Gastrocnemius medialis (tissue), 4 donors: Measurements from ENCODE around the gene TLR1. TPM values are rescaled to one million over a fixed set of nuclear protein-coding genes. Genes with fewer than 3 reads are reported as not detected.

Experiments used
- ATAC-seq, 2 donors: fragments of 150-250 bp; one replicate each; pipeline ENCODE4 v1.9.1; 2016
- DNase-seq, 2 donors: peaks; one replicate each; pipeline ENCODE4 v3.0.0-alpha.2; 2019
- H3K27ac ChIP-seq, 4 donors: fragments of 200-600 bp; sonication (generic); 1 replicate in 1 of 4; 2 replicates in 3 of 4; pipeline ENCODE4 v1.5.1; 2016 to 2018; ENCODE audit warnings: mild to moderate bottlenecking in 2 of 4, moderate library complexity in 1 of 4
- H3K27me3 ChIP-seq, 3 donors: fragments of 200-600 bp; sonication (generic) in 2 of 3; 1 replicate in 1 of 3; 2 replicates in 2 of 3; pipeline versions ENCODE4 v1.5.1 to v1.6.0; 2016 to 2019; ENCODE audit warnings: mild to moderate bottlenecking in 1 of 3, moderate library complexity in 1 of 3
- H3K36me3 ChIP-seq, 2 donors: fragments of 200-600 bp; sonication (generic) in 1 of 2; one replicate each; pipeline ENCODE4 v1.5.1; 2017 to 2018
- H3K4me1 ChIP-seq, 2 donors: fragments of 200-600 bp; sonication (generic) in 1 of 2; one replicate each; pipeline ENCODE4 v1.5.1; 2016 to 2017; ENCODE audit warnings: mild to moderate bottlenecking in 2 of 2
- H3K4me3 ChIP-seq, 4 donors: fragments of 200-600 bp; sonication (generic) in 3 of 4; 1 replicate in 1 of 4; 2 replicates in 3 of 4; pipeline ENCODE4 v1.5.1; 2016 to 2019; ENCODE audit warnings: mild to moderate bottlenecking in 2 of 4
- H3K9me3 ChIP-seq, 3 donors: fragments of 200-600 bp; sonication (generic) in 2 of 3; 1 replicate in 1 of 3; 2 replicates in 2 of 3; pipeline ENCODE4 v1.5.1; 2016 to 2019
- POLR2A ChIP-seq, 2 donors: fragments of 450-650 bp; IDR thresholded peaks; one replicate each; pipeline ENCODE4 v1.6.1; 2017; ENCODE audit warnings: antibody characterized with exemption in 2 of 2, mild to moderate bottlenecking in 2 of 2, moderate library complexity in 2 of 2
- in situ Hi-C, 4 donors: fragments of 200-750 bp; cut with MboI; loops; one replicate each; pipeline versions ENCODE4 v1.15.0 to v1.8.0; 2017; ENCODE audit warnings: low sequenced_read_pairs in 4 of 4
- intact Hi-C: fragments of 100-400 bp; cut with DNase I; formaldehyde crosslinking; loops from one replicate; pipeline ENCODE4 v1.15.1; 2023; ENCODE audit warnings: low total_unique reads
- total RNA-seq, 4 donors: library from RNA; depleted of rRNA; stranded (reverse); fragments of >200 nt; gene quantifications; one replicate each; pipeline versions ENCODE4 v1.1.0 to v1.2.3, GENCODE V29; 2016
- TF ChIP-seq, protein P1 (sequence below), 5 experiments: fragments of 450-650 bp in 3 of 5; fragments of 200-600 bp in 2 of 5; sonication (generic) in 2 of 5; IDR thresholded peaks in 4 of 5; conservative IDR thresholded peaks in 1 of 5; 1 replicate in 4 of 5; 2 replicates in 1 of 5; pipeline ENCODE4 v1.5.1; 2016 to 2019; ENCODE audit warnings: antibody characterized with exemption in 5 of 5, mild to moderate bottlenecking in 3 of 5, moderate library complexity in 3 of 5

Gene TLR1
- total RNA-seq, 4 donors from 2014 or later, result 1.3 to 2.4 (median 1.5) TPM; not detected in 1

DNA sequence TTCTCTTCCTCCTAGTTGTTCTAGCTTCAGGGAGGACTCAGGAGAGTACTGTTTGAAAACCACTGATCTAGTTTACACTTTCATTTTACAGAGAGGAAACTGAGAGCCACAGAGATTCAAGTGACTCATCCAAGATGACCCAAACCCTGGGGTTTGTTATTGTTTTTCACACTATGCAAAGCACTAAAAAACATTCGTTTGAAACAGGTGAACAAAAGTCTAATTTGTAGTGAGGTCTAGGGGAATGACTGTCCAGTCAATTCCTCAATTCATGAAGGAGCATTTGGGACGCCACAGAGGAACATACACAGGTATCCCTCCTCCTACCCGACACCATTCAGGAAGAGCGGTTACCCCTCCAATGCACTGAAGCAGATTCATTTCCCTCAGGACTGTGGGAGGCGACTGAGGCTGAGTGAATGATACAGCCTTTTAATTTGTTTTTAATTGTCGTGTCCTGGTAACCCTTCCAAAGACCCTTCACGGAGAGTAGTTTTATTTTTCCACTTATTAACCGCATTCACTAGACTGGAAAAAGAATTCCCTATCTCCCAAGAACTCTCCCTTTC, 52.1 kb downstream of the TLR1 start:
- H3K36me3 ChIP-seq, result no peaks in the 10 kb centered on the region
- no peaks in the 10 kb centered on the region for H3K27me3 ChIP-seq
- DNase-seq, result no peak
- H3K4me1 ChIP-seq, result no peaks in the 10 kb centered on the region
- in situ Hi-C loops (loop anchor here in 1 of 4 donors (25.0 kb wide), 1 partner anchor 385 kb away; no protein-coding TSS in a partner anchor), intact Hi-C loops (no loop called here)
- H3K27ac ChIP-seq, result peak overlapping the region in 2 of 4 donors; percentile 38 to 47
- TF ChIP-seq, protein P1, sequence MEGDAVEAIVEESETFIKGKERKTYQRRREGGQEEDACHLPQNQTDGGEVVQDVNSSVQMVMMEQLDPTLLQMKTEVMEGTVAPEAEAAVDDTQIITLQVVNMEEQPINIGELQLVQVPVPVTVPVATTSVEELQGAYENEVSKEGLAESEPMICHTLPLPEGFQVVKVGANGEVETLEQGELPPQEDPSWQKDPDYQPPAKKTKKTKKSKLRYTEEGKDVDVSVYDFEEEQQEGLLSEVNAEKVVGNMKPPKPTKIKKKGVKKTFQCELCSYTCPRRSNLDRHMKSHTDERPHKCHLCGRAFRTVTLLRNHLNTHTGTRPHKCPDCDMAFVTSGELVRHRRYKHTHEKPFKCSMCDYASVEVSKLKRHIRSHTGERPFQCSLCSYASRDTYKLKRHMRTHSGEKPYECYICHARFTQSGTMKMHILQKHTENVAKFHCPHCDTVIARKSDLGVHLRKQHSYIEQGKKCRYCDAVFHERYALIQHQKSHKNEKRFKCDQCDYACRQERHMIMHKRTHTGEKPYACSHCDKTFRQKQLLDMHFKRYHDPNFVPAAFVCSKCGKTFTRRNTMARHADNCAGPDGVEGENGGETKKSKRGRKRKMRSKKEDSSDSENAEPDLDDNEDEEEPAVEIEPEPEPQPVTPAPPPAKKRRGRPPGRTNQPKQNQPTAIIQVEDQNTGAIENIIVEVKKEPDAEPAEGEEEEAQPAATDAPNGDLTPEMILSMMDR (IDR thresholded peaks at IDR 0.05 in 4 of 5, conservative IDR thresholded peaks at IDR 0.05 in 1 of 5), result no peak
- TF ChIP-seq POLR2A (IDR thresholded peaks at IDR 0.05), result no peak
- ATAC-seq, result no peak
- H3K4me3 ChIP-seq, result no peak overlapping the region
- H3K9me3 ChIP-seq, result no peaks in the 10 kb centered on the region

DNA sequence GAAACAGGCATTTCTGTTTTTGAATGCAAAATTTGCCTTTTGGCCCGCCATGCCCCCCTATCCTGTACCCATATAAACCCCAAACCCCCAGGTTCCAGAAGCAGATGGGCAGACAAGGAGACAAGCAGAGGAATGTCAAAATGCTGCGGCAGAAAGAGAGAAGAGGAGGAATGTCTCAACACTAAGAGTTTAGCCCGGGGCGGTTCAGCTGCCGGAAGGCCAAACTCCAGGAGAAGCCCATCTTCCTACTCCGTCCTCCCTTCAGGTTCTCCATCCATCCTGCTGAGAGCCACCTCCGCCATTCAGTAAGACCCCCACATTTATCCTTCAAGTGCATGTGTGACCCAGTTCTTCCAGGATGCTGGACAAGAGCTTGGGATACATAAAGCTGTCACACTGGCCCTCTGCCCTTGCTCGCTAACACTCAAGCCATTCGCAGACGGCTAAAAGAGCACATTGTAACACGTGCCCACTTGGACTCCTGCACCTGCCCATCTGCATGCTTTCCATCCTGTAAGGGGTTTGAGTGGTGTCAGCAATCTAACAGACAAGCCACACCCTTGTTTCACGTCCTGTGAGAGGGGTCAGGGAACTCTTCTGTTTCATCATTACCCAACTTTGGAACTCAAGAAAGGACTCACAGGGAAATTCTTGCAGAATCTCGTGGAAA, 53.1 kb downstream of the TLR1 start:
- intact Hi-C loops, result no loop called here

DNA sequence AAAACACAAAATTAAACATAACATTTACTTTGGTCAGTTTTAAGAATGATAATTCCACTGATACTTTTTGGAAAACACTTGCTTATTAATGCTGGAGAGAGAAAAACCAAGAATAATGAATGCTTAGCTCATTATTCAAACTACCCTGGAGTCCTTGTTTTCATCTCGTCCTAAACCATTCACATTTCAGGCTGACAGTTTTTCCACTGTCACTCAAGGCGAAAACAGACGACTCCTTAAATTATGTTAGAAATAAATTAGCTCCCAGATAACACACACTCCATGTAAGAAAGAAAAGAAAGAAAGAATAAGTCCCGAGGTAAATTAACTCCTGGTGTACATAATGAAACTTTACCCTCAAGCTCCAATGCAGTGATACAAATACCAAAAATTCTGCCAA, 55.3 kb downstream of the TLR1 start:
- intact Hi-C loops, result no loop called here

More for the DNA sequence above, 53.1 kb downstream of the TLR1 start:
- H3K4me3 ChIP-seq, result no peak overlapping the region
- ATAC-seq (no peak), DNase-seq (no peak)
- no peak overlapping the region for H3K27ac ChIP-seq
- H3K9me3 ChIP-seq, result no peaks in the 10 kb centered on the region
- no peak for TF ChIP-seq POLR2A (IDR thresholded peaks at IDR 0.05)
- TF ChIP-seq, protein P1 (IDR thresholded peaks at IDR 0.05 in 4 of 5, conservative IDR thresholded peaks at IDR 0.05 in 1 of 5), result no peak
- H3K27me3 ChIP-seq, result no peaks in the 10 kb centered on the region
- no peaks in the 10 kb centered on the region for H3K4me1 ChIP-seq
- in situ Hi-C loops, result loop anchor here in 1 of 4 donors (25.0 kb wide), 1 partner anchor 386 kb away; no protein-coding TSS in a partner anchor
- H3K36me3 ChIP-seq, result no peaks in the 10 kb centered on the region

DNA sequence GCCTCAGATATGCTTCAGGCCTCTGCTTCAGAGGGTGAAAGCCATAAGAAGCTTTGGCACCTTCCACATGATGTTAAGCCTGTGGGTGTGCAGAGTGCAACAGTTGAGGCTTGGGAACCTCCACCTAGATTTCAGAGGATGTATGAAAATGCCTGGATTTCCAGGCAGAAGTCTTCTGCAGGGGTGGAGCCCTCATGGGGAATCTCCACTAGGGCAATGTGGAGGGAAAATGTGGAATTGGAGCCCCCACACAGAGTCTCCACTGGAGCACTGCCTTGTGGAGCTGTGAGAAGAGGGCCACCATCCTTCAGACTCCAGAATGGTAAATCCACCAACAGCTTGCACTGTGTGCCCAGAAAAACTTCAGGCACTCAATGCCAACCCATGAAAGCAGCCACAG, 57.0 kb downstream of the TLR1 start:
- intact Hi-C loops (no loop called here), in situ Hi-C loops (loop anchor here in 2 of 4 donors (25.0 kb wide), 1 partner anchor 685 kb away; no protein-coding TSS in a partner anchor)
- Histone ChIP-seq H3K27ac (no peak overlapping the region), H3K9me3 (no peaks in the 10 kb centered on the region), H3K4me3 (no peak overlapping the region), H3K27me3 (no peaks in the 10 kb centered on the region), H3K4me1 (no peaks in the 10 kb centered on the region), H3K36me3 (no peaks in the 10 kb centered on the region)
- TF ChIP-seq POLR2A (IDR thresholded peaks at IDR 0.05), result no peak
- TF ChIP-seq, protein P1 (IDR thresholded peaks at IDR 0.05 in 4 of 5, conservative IDR thresholded peaks at IDR 0.05 in 1 of 5), result no peak
- no peak for ATAC-seq
- DNase-seq, result no peak

More for the DNA sequence above, 55.3 kb downstream of the TLR1 start:
- TF ChIP-seq POLR2A (IDR thresholded peaks at IDR 0.05), result no peak
- TF ChIP-seq, protein P1 (IDR thresholded peaks at IDR 0.05 in 4 of 5, conservative IDR thresholded peaks at IDR 0.05 in 1 of 5), result no peak
- ATAC-seq (no peak), DNase-seq (no peak)
- Histone ChIP-seq H3K27me3 (no peaks in the 10 kb centered on the region), H3K4me1 (no peaks in the 10 kb centered on the region), H3K36me3 (no peaks in the 10 kb centered on the region), H3K9me3 (no peaks in the 10 kb centered on the region), H3K27ac (no peak overlapping the region), H3K4me3 (no peak overlapping the region)
- in situ Hi-C loops, result loop anchor here in 2 of 4 donors (25.0 kb wide), 1 partner anchor 687 kb away; no protein-coding TSS in a partner anchor

Other genes starting within 250 kb of the TLR1 start
- 10 to 100 TPM; 12.7 to 26.5 (median 19.4) TPM for gene KLF3, start 140.6 kb downstream of the TLR1 start, total RNA-seq
- not detected for gene TLR10, start 21.8 kb downstream of the TLR1 start, total RNA-seq
- gene TLR6, start 52.0 kb upstream of the TLR1 start, total RNA-seq, result under 1 TPM; 0.29 to 0.75 (median 0.48) TPM
- gene FAM114A1, start 63.0 kb upstream of the TLR1 start, total RNA-seq, result 10 to 100 TPM; 23.2 to 47.5 (median 27.4) TPM
- gene TMEM156, start 227.6 kb upstream of the TLR1 start, total RNA-seq, result not detected